ENCODE data around the gene UBE2Q1. TPM values are rescaled to one million over a fixed set of nuclear protein-coding genes. Genes with fewer than 3 reads are reported as not detected.

UBE2Q1 gene
- total and polyA plus RNA-seq, 2 of the 8 experiments (the other 6 are each of a cell fraction or from before 2014, with no cell fraction given) = 13.2 to 95.8 TPM

DNA sequence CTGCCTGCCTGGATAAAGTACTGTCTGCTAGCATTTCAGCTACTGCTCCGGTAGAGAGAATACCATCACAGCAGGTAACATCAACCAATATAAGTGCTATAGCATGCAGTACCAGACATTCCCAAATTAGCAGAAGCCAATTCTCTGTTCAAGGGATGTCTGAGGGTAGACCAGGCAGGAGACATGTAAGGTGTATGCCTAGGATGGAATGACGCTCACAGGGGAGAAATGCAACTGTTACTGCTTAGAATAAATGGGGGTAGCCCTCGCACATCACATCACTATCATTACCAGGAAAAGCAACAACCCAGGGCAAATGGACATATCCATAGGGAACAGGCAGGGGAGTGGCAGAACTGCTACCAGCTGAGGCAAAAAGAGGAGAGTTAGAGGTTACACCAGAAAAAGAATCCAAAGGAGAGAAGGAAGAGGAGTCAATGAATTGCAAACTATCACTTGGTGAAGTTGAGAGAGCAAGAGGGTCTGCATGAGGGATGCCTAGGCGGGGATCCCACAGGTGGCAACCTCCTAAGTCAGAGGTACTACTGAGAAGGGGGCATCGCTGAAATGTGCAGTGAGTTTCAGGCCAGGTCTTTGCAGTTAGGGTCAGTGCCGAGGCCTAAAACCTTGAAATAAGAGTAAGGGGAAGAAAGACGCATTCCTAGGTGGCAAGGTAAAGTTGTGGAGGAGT lies 1.1 kb downstream of the UBE2Q1 start (continued):
- TF ChIP-seq, protein P1, sequence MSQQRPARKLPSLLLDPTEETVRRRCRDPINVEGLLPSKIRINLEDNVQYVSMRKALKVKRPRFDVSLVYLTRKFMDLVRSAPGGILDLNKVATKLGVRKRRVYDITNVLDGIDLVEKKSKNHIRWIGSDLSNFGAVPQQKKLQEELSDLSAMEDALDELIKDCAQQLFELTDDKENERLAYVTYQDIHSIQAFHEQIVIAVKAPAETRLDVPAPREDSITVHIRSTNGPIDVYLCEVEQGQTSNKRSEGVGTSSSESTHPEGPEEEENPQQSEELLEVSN (IDR thresholded peaks at IDR 0.05) = no peak
- TF ChIP-seq CEBPB (IDR thresholded peaks at IDR 0.05; ENCODE audit: low read depth, low read length) (no peak), POU5F1 (IDR thresholded peaks at IDR 0.05; ENCODE audit: low read depth, low read length) (no peak), RAD21 (IDR thresholded peaks at IDR 0.05 in 1 of 2, conservative IDR thresholded peaks at IDR 0.05 in 1 of 2; ENCODE audit: low read depth in 2 of 2, low read length in 2 of 2) (no peak)

All from H1 (cell line).